IMR-90 (cell line): ENCODE measurements around the gene ADARB2. TPM values are rescaled to one million over a fixed set of nuclear protein-coding genes. Genes with fewer than 3 reads are reported as not detected.

Experiments used
- ATAC-seq: fragments of 200-7000 bp; cut with Tn5 transposase; 2 replicates; pipeline ENCODE4 v1.9.1; 2020; ENCODE audit warnings: low read depth, mild to moderate bottlenecking, moderate library complexity
- BruUV-seq: library from RNA; stranded (reverse); fragments of 400-500 nt; replicated peaks from 2 replicates; lab custom pipeline; 2021; lab: Mats Ljungman, UMichigan
- CTCF ChIA-PET: fragments of 300-600 bp; formaldehyde crosslinking; extraction: SDS; loops from one replicate; lab custom pipeline; 2021; ENCODE audit warnings: antibody characterized with exemption; lab: Yijun Ruan, JAX
- POLR2A ChIA-PET: fragments of 300-600 bp; sonication (Branson Sonifier 250); formaldehyde crosslinking; loops from one replicate; lab custom pipeline; 2022; ENCODE audit warnings: antibody characterized with exemption; ENCODE audit not compliant: unreplicated experiment; lab: Charles Lee
- DNase-seq: peaks from one replicate; pipeline ENCODE4 v3.0.0; 2013
- H2AFZ ChIP-seq: replicated peaks from 2 replicates; pipeline ENCODE3; 2013; ENCODE audit warnings: low read length, mild to moderate bottlenecking; ENCODE audit not compliant: poor library complexity
- H2AK5ac ChIP-seq: 2 replicates; pipeline ENCODE4 v1.6.1; 2013; ENCODE audit warnings: low read depth, low read length, inconsistent platforms
- H2AK9ac ChIP-seq: replicated peaks from 2 replicates; pipeline ENCODE3; 2013; ENCODE audit warnings: mild to moderate bottlenecking, low read depth, low read length, moderate library complexity; ENCODE audit not compliant: poor library complexity
- H2BK120ac ChIP-seq: 2 replicates; pipeline ENCODE4 v1.6.1; 2013; ENCODE audit warnings: low read depth, low read length, inconsistent platforms
- H2BK15ac ChIP-seq: 3 replicates; pipeline ENCODE4 v1.6.1; 2013; ENCODE audit warnings: low read depth, low read length, inconsistent platforms
- H2BK20ac ChIP-seq: 2 replicates; pipeline ENCODE4 v1.6.1; 2013; ENCODE audit warnings: low read depth, mild to moderate bottlenecking, inconsistent platforms, low read length, moderate library complexity
- H2BK5ac ChIP-seq: 2 replicates; pipeline ENCODE4 v1.6.1; 2013; ENCODE audit warnings: mild to moderate bottlenecking, low read depth, low read length, inconsistent platforms; ENCODE audit not compliant: poor library complexity, severe bottlenecking
- H3K14ac ChIP-seq: replicated peaks from 2 replicates; pipeline ENCODE4 v1.6.1; 2013; ENCODE audit warnings: low read depth, low read length, inconsistent platforms
- H3K18ac ChIP-seq: 2 replicates; pipeline ENCODE4 v1.6.1; 2013; ENCODE audit warnings: low read depth, low read length, control low read depth
- H3K23ac ChIP-seq: 2 replicates; pipeline ENCODE4 v1.6.1; 2013; ENCODE audit warnings: low read depth, low read length, inconsistent platforms
- H3K27ac ChIP-seq: 2 replicates; pipeline ENCODE4 v1.5.1; 2013; ENCODE audit warnings: mild to moderate bottlenecking, control low read depth, low read length; ENCODE audit not compliant: insufficient read depth
- H3K27me3 ChIP-seq: 2 replicates; pipeline ENCODE4 v1.6.1; 2013; ENCODE audit warnings: low read length; ENCODE audit not compliant: control insufficient read depth, insufficient read depth
- H3K36me3 ChIP-seq: 2 replicates; pipeline ENCODE4 v1.6.1; 2013; ENCODE audit warnings: low read length, mixed read lengths; ENCODE audit not compliant: control insufficient read depth, insufficient read depth
- H3K4ac ChIP-seq: 2 replicates; pipeline ENCODE4 v1.6.1; 2013; ENCODE audit warnings: low read depth, low read length, inconsistent platforms
- H3K4me1 ChIP-seq: 2 replicates; pipeline ENCODE4 v1.6.1; 2013; ENCODE audit warnings: low read length, mixed read lengths; ENCODE audit not compliant: control insufficient read depth, insufficient read depth
- H3K4me2 ChIP-seq: 2 replicates; pipeline ENCODE4 v1.6.1; 2013; ENCODE audit warnings: low read depth, mild to moderate bottlenecking, control low read depth, low read length, moderate library complexity
- H3K4me3 ChIP-seq: 2 replicates; pipeline ENCODE4 v1.5.1; 2013; ENCODE audit warnings: low read depth, mild to moderate bottlenecking, control low read depth, low read length, moderate library complexity; ENCODE audit not compliant: insufficient read depth
- H3K56ac ChIP-seq: 2 replicates; pipeline ENCODE4 v1.6.1; 2013; ENCODE audit warnings: low read length, inconsistent platforms; ENCODE audit not compliant: insufficient read depth; ENCODE audit errors: extremely low read depth
- H3K79me1 ChIP-seq, 2 experiments: 2 replicates each; pipeline ENCODE4 v1.6.1; 2013; ENCODE audit warnings: low read length in 2 of 2, inconsistent platforms in 1 of 2, low read depth in 1 of 2
- H3K9ac ChIP-seq: 2 replicates; pipeline ENCODE4 v1.6.1; 2013; ENCODE audit warnings: low read depth, low read length, control low read depth
- H3K9me1 ChIP-seq: 2 replicates; pipeline ENCODE4 v1.6.1; 2013; ENCODE audit warnings: low read length, inconsistent platforms; ENCODE audit not compliant: insufficient read depth
- H3K9me3 ChIP-seq: 2 replicates; pipeline ENCODE4 v1.6.1; 2013; ENCODE audit warnings: low read length; ENCODE audit not compliant: control insufficient read depth, insufficient read depth
- H4K20me1 ChIP-seq: 2 replicates; pipeline ENCODE4 v1.6.1; 2013; ENCODE audit warnings: low read length, inconsistent platforms; ENCODE audit not compliant: insufficient read depth
- H4K5ac ChIP-seq: 2 replicates; pipeline ENCODE4 v1.6.1; 2013; ENCODE audit warnings: mild to moderate bottlenecking, low read depth, low read length, control low read depth
- H4K8ac ChIP-seq, 2 experiments: 2 replicates each; pipeline ENCODE4 v1.6.1; 2013; ENCODE audit warnings: low read depth in 2 of 2, low read length in 2 of 2, control low read depth in 1 of 2, inconsistent platforms in 1 of 2
- H4K91ac ChIP-seq: 2 replicates; pipeline ENCODE4 v1.6.1; 2013; ENCODE audit warnings: low read depth, low read length, inconsistent platforms; ENCODE audit not compliant: insufficient read depth
- BHLHE40 ChIP-seq: fragments of 150-350 bp; IDR thresholded peaks from 2 replicates; pipeline ENCODE4 v1.6.1; 2016; ENCODE audit warnings: mild to moderate bottlenecking, low read depth, low read length
- CEBPB ChIP-seq: IDR thresholded peaks from 2 replicates; pipeline ENCODE4 v1.6.1; 2012; ENCODE audit warnings: low read depth, low read length, improper control_type of control experiment
- CHD1 ChIP-seq: IDR thresholded peaks from 2 replicates; pipeline ENCODE4 v1.6.1; 2012; ENCODE audit warnings: low read depth, low read length, improper control_type of control experiment
- FOS ChIP-seq: fragments of 150-350 bp; IDR thresholded peaks from 2 replicates; pipeline ENCODE4 v1.6.1; 2016; ENCODE audit warnings: low read depth, low read length
- MAFK ChIP-seq: IDR thresholded peaks from 2 replicates; pipeline ENCODE4 v1.6.1; 2012; ENCODE audit warnings: low read depth, low read length, improper control_type of control experiment
- MAZ ChIP-seq: IDR thresholded peaks from 2 replicates; pipeline ENCODE4 v1.6.1; 2012; ENCODE audit warnings: low read depth, mild to moderate bottlenecking, low read length, improper control_type of control experiment, moderate library complexity, borderline replicate concordance
- MXI1 ChIP-seq: IDR thresholded peaks from 2 replicates; pipeline ENCODE4 v1.6.1; 2012; ENCODE audit warnings: low read depth, mild to moderate bottlenecking, low read length, moderate library complexity, borderline replicate concordance
- NFE2L2 ChIP-seq: fragments of 150-350 bp; IDR thresholded peaks from 2 replicates; pipeline ENCODE4 v1.6.1; 2016; ENCODE audit warnings: low read depth, mild to moderate bottlenecking, low read length
- POLR2A ChIP-seq: IDR thresholded peaks from 2 replicates; pipeline ENCODE4 v1.6.1; 2012; ENCODE audit warnings: mild to moderate bottlenecking, low read depth, low read length
- RAD21 ChIP-seq: IDR thresholded peaks from 2 replicates; pipeline ENCODE4 v1.6.1; 2012; ENCODE audit warnings: low read length, improper control_type of control experiment
- RCOR1 ChIP-seq: IDR thresholded peaks from 2 replicates; pipeline ENCODE4 v1.6.1; 2012; ENCODE audit warnings: mild to moderate bottlenecking, low read length, improper control_type of control experiment; ENCODE audit not compliant: insufficient replicate concordance
- RFX5 ChIP-seq: IDR thresholded peaks from 2 replicates; pipeline ENCODE4 v1.8.0; 2012; ENCODE audit warnings: low read depth, mild to moderate bottlenecking, low read length, moderate library complexity
- SMC3 ChIP-seq: fragments of 150-350 bp; IDR thresholded peaks from 2 replicates; pipeline ENCODE4 v1.6.1; 2016; ENCODE audit warnings: low read depth, mild to moderate bottlenecking, antibody characterized with exemption, low read length, moderate library complexity
- WGBS, 2 experiments: methylation state at CpG; one replicate each; pipeline versions ENCODE4 v1.1.5 to v1.1.7; 2013; ENCODE audit warnings: missing lambda C conversion rate in 2 of 2; ENCODE audit not compliant: insufficient read length in 1 of 2; ENCODE audit errors: extremely low coverage in 2 of 2; 5-methylcytosine and 5-hydroxymethylcytosine counted together
- dilution Hi-C: fragments of 300-500 bp; cut with HindIII; formaldehyde crosslinking; loops from one replicate; pipeline ENCODE4 v1.14.3; 2018; ENCODE audit warnings: low sequenced_read_pairs; ENCODE audit not compliant: unreplicated experiment
- in situ Hi-C: fragments of 300-500 bp; cut with MboI; formaldehyde crosslinking; loops from 3 replicates; pipeline ENCODE4 v1.14.3; 2019; ENCODE audit warnings: low sequenced_read_pairs, inconsistent platforms, mixed read lengths
- intact Hi-C: fragments of 100-400 bp; cut with micrococcal nuclease; formaldehyde crosslinking; loops from 2 replicates; pipeline ENCODE4 v1.10.0; 2022
- polyA plus RNA-seq, 3 experiments: library from polyadenylated mRNA; depleted of rRNA; stranded (reverse); fragments of >200 nt; gene quantifications; 2 replicates each; pipeline ENCODE4 v1.2.3, GENCODE V29; 2012; ENCODE audit warnings: low replicate concordance in 1 of 3
- total RNA-seq: library from RNA; depleted of rRNA; stranded (reverse); fragments of >200 nt; gene quantifications from 2 replicates; pipeline ENCODE4 v1.2.3, GENCODE V29; 2012
- TF ChIP-seq, protein P1 (sequence below): fragments of 150-350 bp; IDR thresholded peaks from 2 replicates; pipeline ENCODE4 v1.6.1; 2016; ENCODE audit warnings: low read depth, mild to moderate bottlenecking, low read length, moderate library complexity, borderline replicate concordance
- TF ChIP-seq, protein P2 (sequence below): fragments of 150-350 bp; IDR thresholded peaks from 2 replicates; pipeline ENCODE4 v1.6.1; 2017; ENCODE audit warnings: mild to moderate bottlenecking, antibody characterized with exemption, low read length, low read depth
- TF ChIP-seq, protein P3 (sequence below): conservative IDR thresholded peaks from 2 replicates; pipeline ENCODE4 v1.5.1; 2012; ENCODE audit warnings: mild to moderate bottlenecking, low read depth, low read length, improper control_type of control experiment

ADARB2 gene
- total and polyA plus RNA-seq, 2 of the 4 experiments (the other 2 are of a cell fraction), result not detected

DNA sequence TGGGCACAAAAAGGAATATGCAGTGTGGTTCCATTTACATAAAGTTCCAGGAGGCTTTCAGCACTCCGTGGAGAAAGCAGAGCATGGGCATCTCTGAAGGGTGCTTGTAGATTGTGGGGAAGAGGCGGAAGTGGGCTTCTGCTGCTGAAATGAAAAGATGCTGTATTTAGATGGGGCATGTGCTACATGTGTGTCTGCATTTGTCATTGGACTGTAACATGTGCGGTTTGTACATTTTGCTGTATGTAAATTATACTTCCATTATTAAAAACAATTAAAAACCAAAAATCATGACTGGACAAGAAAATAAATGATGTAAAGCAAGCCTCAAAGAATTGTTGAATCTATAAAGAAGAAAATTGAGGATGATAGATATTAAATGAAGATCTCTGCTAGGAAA, 347.1 kb downstream of the ADARB2 start:
- ChIA-PET POLR2A (no interaction called here), CTCF (no interaction called here)
- Histone ChIP-seq H2AK5ac (no peak overlapping the region), H2AFZ (no peak overlapping the region), H3K56ac (no peak overlapping the region), H2BK5ac (no peak overlapping the region), H4K91ac (no peak overlapping the region), H3K9me1 (no peaks in the 10 kb centered on the region), H3K4ac (no peak overlapping the region), H3K14ac (no peak overlapping the region), H2BK20ac (no peak overlapping the region), H4K8ac (no peak overlapping the region), H3K36me3 (no peaks in the 10 kb centered on the region), H4K5ac (no peak overlapping the region), H3K4me3 (no peak overlapping the region), H2BK15ac (no peak overlapping the region), H4K20me1 (no peaks in the 10 kb centered on the region), H3K79me1 (no peaks in the 10 kb centered on the region), H3K18ac (no peak overlapping the region), H3K27ac (no peak overlapping the region), H2AK9ac (no peak overlapping the region), H3K4me1 (no peaks in the 10 kb centered on the region), H3K9me3 (peaks cover 23% of the 10 kb centered on the region), H2BK120ac (no peak overlapping the region), H3K9ac (no peak overlapping the region), H3K4me2 (no peak overlapping the region), H3K23ac (no peak overlapping the region), H3K27me3 (no peaks in the 10 kb centered on the region)
- 20% methylated on average over 2 of the region's 3 CpGs; no CpG with 5 or more reads in 1 of the 2 experiments for WGBS, 2 experiments
- intact Hi-C loops (no loop called here), in situ Hi-C loops (no loop called here), dilution Hi-C loops (no loop called here)
- BruUV-seq, result no TSS peak
- ATAC-seq (no peak), DNase-seq (no peak)
- TF ChIP-seq MAFK, result no peak
- no peak for TF ChIP-seq FOS
- TF ChIP-seq, protein P1, sequence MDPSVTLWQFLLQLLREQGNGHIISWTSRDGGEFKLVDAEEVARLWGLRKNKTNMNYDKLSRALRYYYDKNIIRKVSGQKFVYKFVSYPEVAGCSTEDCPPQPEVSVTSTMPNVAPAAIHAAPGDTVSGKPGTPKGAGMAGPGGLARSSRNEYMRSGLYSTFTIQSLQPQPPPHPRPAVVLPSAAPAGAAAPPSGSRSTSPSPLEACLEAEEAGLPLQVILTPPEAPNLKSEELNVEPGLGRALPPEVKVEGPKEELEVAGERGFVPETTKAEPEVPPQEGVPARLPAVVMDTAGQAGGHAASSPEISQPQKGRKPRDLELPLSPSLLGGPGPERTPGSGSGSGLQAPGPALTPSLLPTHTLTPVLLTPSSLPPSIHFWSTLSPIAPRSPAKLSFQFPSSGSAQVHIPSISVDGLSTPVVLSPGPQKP, result no peak
- TF ChIP-seq CHD1, result no peak
- no peak for TF ChIP-seq BHLHE40
- no peak for TF ChIP-seq MAZ
- TF ChIP-seq MXI1, result no peak
- TF ChIP-seq RCOR1, result no peak
- TF ChIP-seq CEBPB, result no peak
- no peak for TF ChIP-seq RAD21
- no peak for TF ChIP-seq NFE2L2
- TF ChIP-seq, protein P2, sequence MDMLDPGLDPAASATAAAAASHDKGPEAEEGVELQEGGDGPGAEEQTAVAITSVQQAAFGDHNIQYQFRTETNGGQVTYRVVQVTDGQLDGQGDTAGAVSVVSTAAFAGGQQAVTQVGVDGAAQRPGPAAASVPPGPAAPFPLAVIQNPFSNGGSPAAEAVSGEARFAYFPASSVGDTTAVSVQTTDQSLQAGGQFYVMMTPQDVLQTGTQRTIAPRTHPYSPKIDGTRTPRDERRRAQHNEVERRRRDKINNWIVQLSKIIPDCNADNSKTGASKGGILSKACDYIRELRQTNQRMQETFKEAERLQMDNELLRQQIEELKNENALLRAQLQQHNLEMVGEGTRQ, result no peak
- no peak for TF ChIP-seq POLR2A
- no peak for TF ChIP-seq SMC3
- no peak for TF ChIP-seq RFX5
- TF ChIP-seq, protein P3, sequence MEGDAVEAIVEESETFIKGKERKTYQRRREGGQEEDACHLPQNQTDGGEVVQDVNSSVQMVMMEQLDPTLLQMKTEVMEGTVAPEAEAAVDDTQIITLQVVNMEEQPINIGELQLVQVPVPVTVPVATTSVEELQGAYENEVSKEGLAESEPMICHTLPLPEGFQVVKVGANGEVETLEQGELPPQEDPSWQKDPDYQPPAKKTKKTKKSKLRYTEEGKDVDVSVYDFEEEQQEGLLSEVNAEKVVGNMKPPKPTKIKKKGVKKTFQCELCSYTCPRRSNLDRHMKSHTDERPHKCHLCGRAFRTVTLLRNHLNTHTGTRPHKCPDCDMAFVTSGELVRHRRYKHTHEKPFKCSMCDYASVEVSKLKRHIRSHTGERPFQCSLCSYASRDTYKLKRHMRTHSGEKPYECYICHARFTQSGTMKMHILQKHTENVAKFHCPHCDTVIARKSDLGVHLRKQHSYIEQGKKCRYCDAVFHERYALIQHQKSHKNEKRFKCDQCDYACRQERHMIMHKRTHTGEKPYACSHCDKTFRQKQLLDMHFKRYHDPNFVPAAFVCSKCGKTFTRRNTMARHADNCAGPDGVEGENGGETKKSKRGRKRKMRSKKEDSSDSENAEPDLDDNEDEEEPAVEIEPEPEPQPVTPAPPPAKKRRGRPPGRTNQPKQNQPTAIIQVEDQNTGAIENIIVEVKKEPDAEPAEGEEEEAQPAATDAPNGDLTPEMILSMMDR, result no peak
